A204.1 (cell line): ENCODE measurements around the gene GNAZ.

Experiments
- FAIRE-seq: peaks from 2 replicates; lab custom pipeline; 2012; peaks lifted over from hg19 to GRCh38; lab: Jason Lieb, UNC

GNAZ gene

DNA sequence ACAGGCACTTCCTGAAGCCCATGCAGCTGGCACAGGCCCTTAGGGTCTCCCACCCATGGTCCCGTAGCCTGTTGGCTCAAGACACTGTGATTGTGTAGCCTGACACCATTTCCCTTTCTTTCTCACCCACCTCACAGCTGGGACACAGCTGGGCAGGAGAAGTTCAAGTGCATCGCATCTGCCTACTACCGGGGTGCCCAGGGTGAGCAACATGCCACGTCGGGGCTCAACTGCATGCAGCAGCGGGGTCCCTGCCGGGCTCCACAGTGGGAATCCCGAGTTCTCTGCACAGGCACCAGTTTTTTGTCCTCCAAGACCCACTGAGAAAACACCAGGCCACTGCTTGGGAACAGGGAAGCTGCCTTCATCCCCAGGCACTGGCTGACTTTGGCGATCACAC is 85.5 kb downstream of the GNAZ start:
- FAIRE-seq = no peak

GRCh38 chr22:23156286-23156685 is 86.0 kb downstream of the GNAZ start:
- no peak for FAIRE-seq

DNA sequence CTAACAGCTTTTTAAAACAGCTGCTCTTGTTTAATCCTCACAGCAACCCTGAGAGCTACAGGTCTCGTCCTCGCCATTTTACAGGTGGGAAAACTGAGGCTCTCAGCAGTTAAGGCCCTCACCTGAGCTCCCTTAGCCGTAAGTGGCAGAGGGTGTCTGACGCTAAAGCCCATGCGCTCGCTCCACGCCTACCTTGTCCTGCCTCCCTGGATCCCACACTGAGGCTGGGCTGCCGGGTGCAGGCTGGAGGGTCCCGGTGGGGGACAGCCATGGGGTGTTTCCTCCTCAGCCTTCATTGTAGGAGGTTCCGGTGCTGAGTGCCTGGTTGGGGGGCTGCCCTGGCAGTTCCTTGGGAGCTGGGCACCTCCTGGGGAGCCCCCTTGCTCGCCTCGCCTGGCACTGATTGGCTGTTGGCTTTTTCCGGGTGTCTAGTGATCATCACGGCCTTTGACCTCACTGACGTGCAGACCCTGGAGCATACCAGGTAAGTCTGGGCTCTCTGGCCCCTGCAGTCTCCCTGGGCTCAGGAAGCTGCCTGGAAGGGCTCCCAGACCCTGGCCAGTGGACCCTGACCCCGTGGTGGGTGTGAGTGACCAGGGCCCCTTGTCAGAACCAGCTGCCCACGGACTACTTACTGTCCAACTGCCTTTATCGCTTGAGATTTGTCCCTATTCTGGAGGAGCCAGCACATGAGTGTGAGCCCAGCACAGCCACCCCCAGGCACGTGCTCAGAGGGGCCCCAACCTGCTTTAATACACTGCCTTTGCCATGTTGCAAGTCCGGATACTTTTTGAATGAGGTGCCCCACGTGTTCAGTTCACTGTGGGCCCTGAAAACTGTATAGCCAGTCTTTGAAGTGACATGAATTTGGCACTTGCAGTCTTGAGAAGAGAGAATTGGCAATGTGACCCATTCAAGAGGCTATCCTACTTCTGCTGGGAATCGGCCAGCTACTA is 87.5 kb downstream of the GNAZ start:
- no peak for FAIRE-seq

DNA sequence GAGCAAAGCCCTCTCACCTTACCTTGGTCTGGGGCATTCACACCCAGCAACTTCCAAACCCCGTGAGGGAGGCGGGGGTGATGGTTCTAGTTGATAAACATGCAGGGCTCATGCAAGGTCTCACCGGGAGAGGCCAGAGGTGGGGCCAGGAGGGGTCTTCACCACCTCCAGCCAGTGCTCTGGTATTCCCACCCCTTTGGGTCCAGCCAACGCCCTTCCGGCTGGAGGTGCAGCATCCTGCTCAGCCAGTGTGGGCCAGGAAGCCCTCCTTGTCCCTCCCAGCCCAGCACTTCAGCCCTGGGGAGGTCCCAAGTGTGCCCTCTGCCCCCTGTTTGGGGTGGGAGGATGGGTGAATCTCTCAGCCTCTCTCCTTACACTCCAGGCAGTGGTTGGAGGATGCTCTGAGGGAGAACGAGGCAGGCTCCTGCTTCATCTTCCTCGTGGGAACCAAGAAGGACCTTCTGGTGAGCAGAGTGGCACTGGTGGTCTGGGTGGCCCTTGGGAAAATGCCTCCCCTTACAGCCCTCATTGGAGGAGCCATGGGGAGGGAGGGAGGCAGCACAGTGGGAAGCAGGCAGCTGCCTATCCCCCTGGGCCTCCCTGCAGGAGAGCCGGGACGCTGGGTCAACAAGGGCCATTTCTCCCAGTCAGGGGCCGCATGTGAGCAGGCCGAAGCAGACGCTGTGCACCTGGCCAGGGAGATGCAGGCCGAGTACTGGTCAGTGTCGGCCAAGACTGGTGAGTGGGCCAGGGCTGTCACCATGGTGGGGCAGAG is 88.4 kb downstream of the GNAZ start:
- FAIRE-seq = no peak

DNA sequence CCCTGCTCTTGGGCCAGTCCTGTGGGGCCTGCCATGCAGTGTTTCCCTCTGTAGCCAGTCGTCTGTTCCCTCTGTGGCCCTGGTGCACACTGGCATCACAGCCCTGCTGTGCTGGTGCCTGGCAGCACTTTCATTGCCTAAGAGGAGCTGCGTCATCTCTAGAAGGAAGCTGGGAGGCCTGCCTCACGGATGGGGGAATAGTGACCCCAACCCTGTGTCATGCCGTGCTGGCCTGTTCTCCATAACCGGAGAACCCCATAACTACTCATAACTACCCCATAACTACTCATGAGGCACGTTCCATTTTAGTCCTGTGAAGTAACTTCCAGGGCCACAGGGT is 88.9 kb downstream of the GNAZ start:
- FAIRE-seq = no peak

GRCh38 chr22:23161029-23161428 is 90.7 kb downstream of the GNAZ start:
- FAIRE-seq = no peak

DNA sequence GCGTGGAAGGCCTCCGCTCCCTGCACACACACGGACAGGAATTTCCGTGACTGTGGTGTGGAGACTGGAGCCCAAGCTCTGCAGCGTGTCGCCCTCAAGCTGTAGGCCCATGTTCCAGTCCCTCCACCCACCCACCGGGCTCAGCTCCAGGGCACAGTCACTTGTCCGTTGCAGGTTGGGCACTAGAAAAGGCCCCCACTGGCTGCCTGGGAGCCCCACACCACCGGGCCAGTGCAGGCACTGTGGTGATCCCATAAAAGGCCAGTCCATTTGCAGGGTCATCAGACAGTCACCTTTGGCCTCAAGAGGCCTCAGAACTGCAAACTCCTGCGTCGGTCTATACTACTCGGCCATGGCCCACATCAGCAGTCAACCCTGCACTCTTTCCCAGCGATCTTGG is 91.3 kb downstream of the GNAZ start:
- FAIRE-seq = no peak

GRCh38 chr22:23163665-23164064 is 93.3 kb downstream of the GNAZ start:
- FAIRE-seq = no peak

DNA sequence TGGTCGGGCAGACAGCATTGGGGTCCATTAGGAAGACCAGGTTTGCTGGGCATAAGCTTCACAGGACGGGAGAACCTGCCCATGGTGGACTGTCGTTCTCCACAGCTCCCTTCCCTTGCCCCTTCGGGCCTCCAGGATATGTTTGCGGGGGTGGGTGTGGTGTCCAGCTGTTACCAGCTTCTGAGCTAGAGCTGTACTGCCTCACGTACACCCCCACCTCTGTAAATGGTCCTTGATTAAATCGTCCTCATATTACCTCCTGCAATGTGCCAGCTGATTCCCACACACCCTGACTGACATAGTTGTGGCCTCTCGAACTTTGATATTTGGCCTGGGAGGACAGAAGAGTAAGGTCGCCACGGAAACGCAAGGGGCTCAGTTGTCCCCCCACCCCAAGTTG is 93.8 kb downstream of the GNAZ start:
- FAIRE-seq = no peak

DNA sequence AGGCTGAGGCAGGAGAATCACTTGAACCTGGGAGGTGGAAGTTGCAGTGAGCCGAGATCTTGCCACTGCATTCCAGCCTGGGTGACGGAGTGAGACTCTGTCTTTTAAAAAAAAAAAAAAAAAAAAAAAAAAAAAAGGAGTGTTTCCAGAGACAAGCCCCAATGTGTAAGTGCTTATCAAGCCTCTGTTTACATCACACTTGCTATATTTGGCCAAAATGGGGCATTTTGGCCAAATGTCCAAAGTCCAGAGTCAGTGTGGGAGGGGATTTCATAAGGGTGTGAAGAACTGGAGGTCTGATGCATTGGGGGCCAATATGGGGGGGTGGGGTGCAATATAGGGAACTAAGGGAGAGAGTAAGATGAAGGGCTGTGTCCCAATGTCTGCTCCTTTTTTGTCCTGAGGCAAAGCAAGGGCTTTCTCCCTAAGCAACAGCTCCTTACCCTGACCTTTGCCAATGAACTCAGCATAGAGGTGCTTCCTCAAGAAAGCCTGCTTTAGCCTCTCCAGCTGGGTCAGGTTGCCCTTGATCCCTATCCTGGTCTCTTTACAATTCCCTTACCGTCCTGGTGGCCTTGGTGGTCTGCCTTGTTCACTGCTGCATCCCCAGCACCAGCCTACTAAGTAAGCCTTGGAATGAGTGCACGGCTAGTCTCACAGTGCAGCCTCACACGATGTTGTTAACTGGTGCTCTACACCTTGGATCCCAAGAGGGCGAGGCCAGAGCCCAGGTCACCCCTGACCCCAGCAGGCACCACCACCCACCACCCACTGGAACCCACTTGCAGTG is 95.9 kb downstream of the GNAZ start:
- no peak for FAIRE-seq

- no peak for FAIRE-seq
Measured at GRCh38 chr22:23166841-23167616, 96.7 kb downstream of the GNAZ start.

GRCh38 chr22:23168391-23169042 is 98.2 kb downstream of the GNAZ start:
- FAIRE-seq = no peak

DNA sequence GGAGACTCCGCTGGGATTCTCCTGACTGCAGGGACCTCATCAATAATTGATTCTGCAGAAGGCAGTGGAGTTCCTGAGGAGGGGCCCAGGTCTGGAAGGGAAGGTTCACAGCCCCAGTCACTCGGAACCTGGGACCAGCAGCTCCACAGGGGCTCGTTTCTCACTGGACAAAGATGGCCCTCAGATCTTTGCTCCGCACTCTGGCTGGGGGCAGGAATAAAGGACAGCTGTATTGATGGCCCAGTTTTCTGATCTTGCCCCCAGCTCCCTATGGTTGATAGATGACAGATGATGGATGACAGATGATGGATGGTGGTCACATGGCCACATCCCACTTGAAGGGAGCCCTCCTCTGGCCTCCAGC is 98.7 kb downstream of the GNAZ start:
- no peak for FAIRE-seq
